RWPE1 (cell line): ENCODE results near the gene RCOR2.

Experiments used
- CTCF ChIA-PET: fragments of 350-600 bp; sonication (Branson Sonifier 250); formaldehyde crosslinking; extraction: SDS; loops from one replicate; lab custom pipeline; 2021; lab: Yijun Ruan, JAX
- POLR2A ChIA-PET: fragments of 400-600 bp; formaldehyde crosslinking; extraction: SDS; loops from one replicate; lab custom pipeline; 2020; ENCODE audit warnings: antibody characterized with exemption; ENCODE audit not compliant: low non-redundant PET; lab: Yijun Ruan, JAX
- DNase-seq: peaks from one replicate; pipeline ENCODE4 v3.0.0; 2012; ENCODE audit warnings: low spot score
- H3K27ac ChIP-seq: fragments of 450-650 bp; 2 replicates; pipeline ENCODE4 v1.5.1; 2017
- CTCF ChIP-seq: fragments of 450-650 bp; conservative IDR thresholded peaks from 2 replicates; pipeline ENCODE4 v1.5.1; 2017; ENCODE audit warnings: low read depth, mild to moderate bottlenecking

RCOR2 gene

GRCh38 chr11:63890368-63890767 lies 26.6 kb downstream of the RCOR2 start:
- H3K27ac ChIP-seq = peak overlapping the region; percentile 93; the same call in 1 of the 2 replicates
- DNase-seq = no peak
- no peak for TF ChIP-seq CTCF
- ChIA-PET POLR2A (no interaction called here), CTCF (interaction anchor here (0.6 to 1.0 kb wide), 2 partner anchors 34 to 41 kb away, joined by 3 to 5 read pairs; no protein-coding TSS in a partner anchor)

DNA sequence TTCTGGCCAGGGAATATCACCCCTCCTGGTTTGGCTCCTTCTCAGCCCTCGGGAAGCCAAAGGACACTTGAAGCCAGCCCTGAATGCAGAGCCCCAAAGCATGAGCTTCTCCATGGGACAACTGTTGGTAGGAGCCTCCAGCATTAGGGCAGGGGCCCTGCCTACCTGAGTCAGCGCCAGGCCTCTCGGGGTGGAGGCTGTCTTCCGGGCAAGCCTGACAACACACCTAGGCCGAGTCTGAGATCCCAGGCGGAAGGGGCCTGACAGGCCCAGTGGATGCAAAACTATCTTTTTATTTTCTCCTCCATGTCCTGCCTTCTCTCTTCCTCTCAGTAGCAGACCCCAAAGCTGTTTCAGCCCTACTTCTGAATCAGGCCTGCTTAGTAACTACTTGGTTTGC lies 27.6 kb downstream of the RCOR2 start:
- peak; percentile 79 for DNase-seq

DNA sequence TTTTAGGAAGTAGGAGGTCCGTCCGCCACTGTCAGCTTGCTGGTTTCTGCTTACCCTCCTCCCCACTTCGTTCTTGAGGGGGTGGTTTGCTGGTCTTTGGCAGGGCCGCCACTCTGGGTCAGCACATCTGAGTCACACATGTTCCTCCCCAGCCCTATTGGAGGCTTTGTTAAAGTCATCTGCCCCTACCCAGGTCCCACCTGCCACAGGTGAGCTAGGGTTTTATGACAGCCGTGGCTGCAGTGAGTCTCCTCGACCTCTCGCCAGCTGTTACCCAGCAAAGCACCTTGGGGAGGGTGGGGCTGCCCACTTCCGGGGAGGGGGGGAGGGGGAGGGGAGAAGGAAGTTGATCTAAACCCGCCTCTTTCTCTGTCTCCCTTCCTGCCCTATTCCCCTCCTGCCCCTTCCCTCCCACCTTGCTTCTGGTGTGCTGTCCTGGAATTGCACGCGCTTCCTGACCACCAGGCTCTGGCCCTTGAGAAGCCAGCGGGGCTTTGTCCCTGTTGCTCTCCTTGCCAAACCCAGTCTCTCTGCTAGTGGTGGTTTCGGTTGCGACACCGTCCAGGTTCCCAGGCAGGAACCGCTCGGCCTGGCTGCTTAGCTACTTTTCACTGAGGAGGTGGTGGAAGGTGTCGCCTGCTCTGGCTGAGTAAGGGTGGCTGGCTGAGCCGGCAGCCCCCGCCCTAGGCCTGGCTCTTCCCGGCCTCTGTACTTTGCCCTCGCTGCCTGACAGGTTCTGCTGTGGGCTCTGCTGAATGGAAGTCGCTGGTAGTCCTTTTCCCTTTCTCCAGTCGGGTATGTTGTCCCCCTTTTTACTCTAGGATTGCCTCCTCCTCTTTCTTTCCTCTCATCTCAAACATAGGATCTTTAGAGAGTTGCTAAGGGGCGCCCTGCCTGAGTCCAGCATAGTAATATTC lies 28.5 kb downstream of the RCOR2 start:
- peak overlapping the region; percentile 93 for H3K27ac ChIP-seq
- ChIA-PET POLR2A (interaction anchor here (0.5 to 1.2 kb wide), 2 partner anchors 46 to 50 kb away, joined by 3 to 6 read pairs; no protein-coding TSS in a partner anchor), CTCF (interaction anchor here (0.6 to 1.1 kb wide), 5 partner anchors 10 to 19 kb away, joined by 3 to 4 read pairs (median 3); no protein-coding TSS in a partner anchor)

More for the DNA sequence above, 27.6 kb downstream of the RCOR2 start:
- POLR2A ChIA-PET = no interaction called here
- CTCF ChIA-PET = interaction anchor here (0.5 to 1.1 kb wide), 4 partner anchors 9 to 40 kb away, joined by 3 to 4 read pairs (median 3); no protein-coding TSS in a partner anchor
- TF ChIP-seq CTCF = no peak
- peak overlapping the region; percentile 93 for H3K27ac ChIP-seq

DNA sequence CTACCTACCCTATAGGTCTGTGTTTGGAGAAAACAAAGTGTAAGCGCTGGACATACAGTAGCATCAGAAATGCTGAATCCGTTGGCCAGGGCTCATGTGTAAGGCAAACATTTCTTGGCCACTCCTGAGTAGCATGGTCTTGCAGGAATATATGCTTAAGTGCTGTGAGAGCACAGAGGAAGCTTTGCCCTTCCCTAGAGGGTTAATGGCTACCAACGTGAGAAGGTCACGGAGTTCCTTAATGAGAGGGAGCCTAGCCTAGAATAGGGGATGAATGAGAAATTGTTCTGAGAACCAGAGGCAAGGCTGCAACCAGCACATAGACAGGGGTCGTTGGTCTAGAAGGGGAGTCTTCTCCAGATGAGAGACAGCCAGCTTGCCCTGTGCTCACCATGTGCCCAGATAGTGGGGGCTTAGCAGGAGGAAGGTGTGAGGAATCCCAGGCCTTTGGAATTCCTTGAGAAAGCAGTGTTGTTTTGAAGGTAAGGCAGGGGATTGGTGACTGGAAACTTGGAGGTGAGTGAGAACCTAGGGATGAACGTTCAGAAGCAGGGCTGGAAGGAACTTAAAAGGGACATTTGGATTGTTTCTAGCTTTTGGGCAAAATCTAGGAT lies 29.5 kb downstream of the RCOR2 start:
- H3K27ac ChIP-seq = peak overlapping the region; percentile 93
- ChIA-PET POLR2A (interaction anchor here (1.1 kb wide), 1 partner anchor 15 kb away, joined by 3 read pairs; no protein-coding TSS in a partner anchor), CTCF (interaction anchor here (0.6 to 1.0 kb wide), 5 partner anchors 11 to 58 kb away, joined by 3 to 4 read pairs (median 3); no protein-coding TSS in a partner anchor)
- no peak for TF ChIP-seq CTCF
- DNase-seq = no peak

More for the DNA sequence above, 28.5 kb downstream of the RCOR2 start:
- peak; percentile 84 for DNase-seq
- TF ChIP-seq CTCF = no peak

- no peak for TF ChIP-seq CTCF
- DNase-seq = no peak
- peak overlapping the region; percentile 30; the same call in 1 of the 2 replicates for H3K27ac ChIP-seq
- ChIA-PET POLR2A (no interaction called here), CTCF (interaction anchor here (1.3 kb wide), 1 partner anchor 46 kb away, joined by 6 read pairs; no protein-coding TSS in a partner anchor)
Measured at GRCh38 chr11:63884196-63884932, 32.6 kb downstream of the RCOR2 start.
